ENCODE measurements around the gene TYRO3. TPM values are rescaled to one million over a fixed set of nuclear protein-coding genes. Genes with fewer than 3 reads are reported as not detected.
"Not testable (repeated sequence)": the region's sequence is repeated elsewhere in the genome, so short reads cannot be mapped to it uniquely, and the experiment has no call there.

Gene TYRO3
- total RNA-seq, 2 experiments from 2014 or later, result 0.42 to 0.47 TPM

- peaks cover 22% of the 10 kb centered on the region for H3K27me3 Mint-ChIP-seq
- H3K4me1 ChIP-seq (ENCODE audit: insufficient read depth, low read length); H3K27ac ChIP-seq (ENCODE audit: low read depth in 1 of 2, low read length in 2 of 2); H3K36me3 ChIP-seq (ENCODE audit: insufficient read depth, low read length); POLR2A ChIA-PET; H3K4me1 Mint-ChIP-seq (ENCODE audit: low read depth); H3K9me3 Mint-ChIP-seq; H3K9me3 ChIP-seq (ENCODE audit: control insufficient read depth in 1 of 2, insufficient read depth in 1 of 2, low read length in 2 of 2); H3K36me3 Mint-ChIP-seq (ENCODE audit: low read depth); H3K4me3 Mint-ChIP-seq; H3K27me3 ChIP-seq (ENCODE audit: control insufficient read depth in 1 of 2, insufficient read depth in 2 of 2, low read length in 2 of 2); H3K4me3 ChIP-seq (ENCODE audit: low read length); DNase-seq; intact Hi-C loops (cut with DNase I, micrococcal nuclease); ATAC-seq (ENCODE audit: poor library complexity); H3K27ac Mint-ChIP-seq; CTCF ChIA-PET: not testable (repeated sequence)
These were observed 33.7 kb downstream of the TYRO3 start for GRCh38 chr15:41592718-41593117.

GRCh38 chr15:41594801-41595746 lies 36.1 kb downstream of the TYRO3 start:
- H3K27ac ChIP-seq (ENCODE audit: low read depth in 1 of 2, low read length in 2 of 2), result no peak overlapping the region
- no peak for DNase-seq
- Mint-ChIP-seq H3K27me3 (peaks cover 12% of the 10 kb centered on the region), H3K4me1 (ENCODE audit: low read depth) (no peaks in the 10 kb centered on the region), H3K4me3 (no peak overlapping the region), H3K27ac (no peak overlapping the region), H3K36me3 (ENCODE audit: low read depth) (no peaks in the 10 kb centered on the region), H3K9me3 (no peaks in the 10 kb centered on the region)
- H3K4me3 ChIP-seq (ENCODE audit: low read length), result no peak overlapping the region
- no peak for TF ChIP-seq CTCF (IDR thresholded peaks at IDR 0.05)
- no peaks in the 10 kb centered on the region for H3K27me3 ChIP-seq (ENCODE audit: control insufficient read depth in 1 of 2, insufficient read depth in 2 of 2, low read length in 2 of 2)
- H3K9me3 ChIP-seq (ENCODE audit: control insufficient read depth in 1 of 2, insufficient read depth in 1 of 2, low read length in 2 of 2), result no peaks in the 10 kb centered on the region
- H3K36me3 ChIP-seq (ENCODE audit: insufficient read depth, low read length), result no peaks in the 10 kb centered on the region
- no peaks in the 10 kb centered on the region for H3K4me1 ChIP-seq (ENCODE audit: insufficient read depth, low read length)
- CTCF ChIA-PET, result no interaction called here
- intact Hi-C loops (cut with DNase I, micrococcal nuclease), result no loop called here
- ATAC-seq (ENCODE audit: poor library complexity), result no peak
- POLR2A ChIA-PET, result no interaction called here

- Histone ChIP-seq H3K4me3 (ENCODE audit: low read length) (no peak overlapping the region), H3K27me3 (ENCODE audit: control insufficient read depth in 1 of 2, insufficient read depth in 2 of 2, low read length in 2 of 2) (no peaks in the 10 kb centered on the region), H3K9me3 (ENCODE audit: control insufficient read depth in 1 of 2, insufficient read depth in 1 of 2, low read length in 2 of 2) (no peaks in the 10 kb centered on the region), H3K36me3 (ENCODE audit: insufficient read depth, low read length) (no peaks in the 10 kb centered on the region), H3K27ac (ENCODE audit: low read depth in 1 of 2, low read length in 2 of 2) (no peak overlapping the region), H3K4me1 (ENCODE audit: insufficient read depth, low read length) (no peaks in the 10 kb centered on the region)
- DNase-seq, result no peak
- intact Hi-C loops (cut with DNase I, micrococcal nuclease), result no loop called here
- POLR2A ChIA-PET, result no interaction called here
- ATAC-seq (ENCODE audit: poor library complexity), result no peak
- no peak overlapping the region for H3K27ac Mint-ChIP-seq
- no peak overlapping the region for H3K4me3 Mint-ChIP-seq
- no peaks in the 10 kb centered on the region for H3K36me3 Mint-ChIP-seq (ENCODE audit: low read depth)
- H3K27me3 Mint-ChIP-seq, result peaks cover 12% of the 10 kb centered on the region
- H3K4me1 Mint-ChIP-seq (ENCODE audit: low read depth), result no peaks in the 10 kb centered on the region
- H3K9me3 Mint-ChIP-seq, result no peaks in the 10 kb centered on the region
- CTCF ChIA-PET, result no interaction called here
- no peak for TF ChIP-seq CTCF (IDR thresholded peaks at IDR 0.05)
These were observed 38.0 kb downstream of the TYRO3 start for GRCh38 chr15:41596972-41597371.

- H3K36me3 ChIP-seq (ENCODE audit: insufficient read depth, low read length), result no peaks in the 10 kb centered on the region
- H3K27ac ChIP-seq (ENCODE audit: low read depth in 1 of 2, low read length in 2 of 2), result no peak overlapping the region
- ATAC-seq (ENCODE audit: poor library complexity) (no peak), DNase-seq (no peak)
- CTCF ChIA-PET, result no interaction called here
- H3K4me3 ChIP-seq (ENCODE audit: low read length), result no peak overlapping the region
- no peaks in the 10 kb centered on the region for H3K9me3 Mint-ChIP-seq
- H3K36me3 Mint-ChIP-seq (ENCODE audit: low read depth), result no peaks in the 10 kb centered on the region
- H3K4me3 Mint-ChIP-seq, result no peak overlapping the region
- H3K4me1 ChIP-seq (ENCODE audit: insufficient read depth, low read length), result no peaks in the 10 kb centered on the region
- H3K9me3 ChIP-seq (ENCODE audit: control insufficient read depth in 1 of 2, insufficient read depth in 1 of 2, low read length in 2 of 2), result no peaks in the 10 kb centered on the region
- no peaks in the 10 kb centered on the region for H3K4me1 Mint-ChIP-seq (ENCODE audit: low read depth)
- TF ChIP-seq CTCF (IDR thresholded peaks at IDR 0.05), result no peak
- H3K27me3 Mint-ChIP-seq, result peaks cover 13% of the 10 kb centered on the region
- no peak overlapping the region for H3K27ac Mint-ChIP-seq
- H3K27me3 ChIP-seq (ENCODE audit: control insufficient read depth in 1 of 2, insufficient read depth in 2 of 2, low read length in 2 of 2), result no peaks in the 10 kb centered on the region
- intact Hi-C loops (cut with DNase I, micrococcal nuclease), result no loop called here
- POLR2A ChIA-PET, result no interaction called here
These were observed 38.8 kb downstream of the TYRO3 start for GRCh38 chr15:41597787-41598186.
